Fibroblast of villous mesenchyme (primary cell): ENCODE data around the gene MLLT6. TPM values are rescaled to one million over a fixed set of nuclear protein-coding genes. Genes with fewer than 3 reads are reported as not detected.

ENCODE experiments used
- DNase-seq: peaks from one replicate; pipeline ENCODE4 v3.0.0-alpha.2; 2010; ENCODE audit warnings: low read depth
- H3K4me3 ChIP-seq: 2 replicates; pipeline ENCODE4 v1.5.1; 2011; ENCODE audit warnings: low read depth, mild to moderate bottlenecking, low read length
- total RNA-seq: library from RNA; depleted of rRNA; stranded (reverse); fragments of >200 nt; gene quantifications from 2 replicates; pipeline ENCODE4 v1.2.3, GENCODE V29; 2012
- TF ChIP-seq, protein P1 (sequence below): IDR thresholded peaks from 2 replicates; pipeline ENCODE4 v1.5.1; 2012; ENCODE audit warnings: low read depth, mild to moderate bottlenecking, low read length; ENCODE audit not compliant: insufficient read depth

MLLT6 gene
- 24.2 and 25.5 TPM in 2 replicates for total RNA-seq

DNA sequence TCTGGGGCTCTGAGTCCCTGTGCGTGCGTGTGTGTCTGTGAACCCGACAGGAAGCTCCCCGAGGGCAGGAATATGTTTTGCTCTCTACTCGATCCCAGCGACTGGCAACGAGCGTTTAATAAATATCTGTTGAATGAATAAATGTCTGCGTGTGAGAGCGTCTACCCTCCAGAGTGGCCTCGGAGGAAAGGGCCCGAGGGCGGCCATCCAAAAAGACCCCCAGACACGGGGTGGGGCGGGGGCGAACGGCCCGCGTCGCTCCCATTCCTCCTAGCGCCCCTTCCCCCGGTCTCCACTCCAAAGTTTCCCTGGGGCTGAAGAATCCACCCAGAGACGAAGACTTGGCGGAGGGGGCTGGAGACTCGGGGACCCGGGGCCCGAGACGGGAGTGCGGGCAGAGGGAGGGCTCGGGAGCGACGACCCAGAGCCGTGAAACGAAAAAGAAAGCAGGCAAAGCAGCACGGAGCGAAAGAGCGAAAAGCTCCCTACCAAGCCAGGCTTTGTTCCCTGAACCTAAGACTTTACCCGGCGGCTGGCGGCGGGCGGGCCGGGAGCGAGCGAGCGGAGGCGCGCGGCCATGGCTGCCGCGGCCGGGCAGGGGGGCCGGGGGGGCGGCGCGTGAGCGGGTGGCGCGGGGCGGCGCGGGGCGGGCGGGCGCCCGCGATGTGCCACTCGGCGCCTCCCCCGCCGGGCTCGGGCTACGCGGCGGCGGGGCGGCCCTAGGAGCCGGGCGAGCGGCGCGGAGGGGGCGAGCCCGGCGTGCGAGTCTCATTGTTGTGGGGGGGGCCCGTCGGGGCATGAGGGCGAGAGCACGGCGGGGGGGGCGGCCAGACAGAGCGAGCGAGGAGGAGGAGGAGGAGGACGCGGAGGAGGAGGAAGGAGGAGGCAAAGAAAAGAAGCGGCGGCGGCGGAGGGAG, at the start of gene MLLT6:
TSS of gene MLLT6 (plus strand) at position 668 of the 917 bp plus-strand sequence. CDS start 360 bp downstream, outside the sequence.
- TF ChIP-seq, protein P1, sequence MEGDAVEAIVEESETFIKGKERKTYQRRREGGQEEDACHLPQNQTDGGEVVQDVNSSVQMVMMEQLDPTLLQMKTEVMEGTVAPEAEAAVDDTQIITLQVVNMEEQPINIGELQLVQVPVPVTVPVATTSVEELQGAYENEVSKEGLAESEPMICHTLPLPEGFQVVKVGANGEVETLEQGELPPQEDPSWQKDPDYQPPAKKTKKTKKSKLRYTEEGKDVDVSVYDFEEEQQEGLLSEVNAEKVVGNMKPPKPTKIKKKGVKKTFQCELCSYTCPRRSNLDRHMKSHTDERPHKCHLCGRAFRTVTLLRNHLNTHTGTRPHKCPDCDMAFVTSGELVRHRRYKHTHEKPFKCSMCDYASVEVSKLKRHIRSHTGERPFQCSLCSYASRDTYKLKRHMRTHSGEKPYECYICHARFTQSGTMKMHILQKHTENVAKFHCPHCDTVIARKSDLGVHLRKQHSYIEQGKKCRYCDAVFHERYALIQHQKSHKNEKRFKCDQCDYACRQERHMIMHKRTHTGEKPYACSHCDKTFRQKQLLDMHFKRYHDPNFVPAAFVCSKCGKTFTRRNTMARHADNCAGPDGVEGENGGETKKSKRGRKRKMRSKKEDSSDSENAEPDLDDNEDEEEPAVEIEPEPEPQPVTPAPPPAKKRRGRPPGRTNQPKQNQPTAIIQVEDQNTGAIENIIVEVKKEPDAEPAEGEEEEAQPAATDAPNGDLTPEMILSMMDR = no peak
- peak; percentile 78 for DNase-seq
- peak within 1 kb of the TSS; percentile 78 for H3K4me3 ChIP-seq

DNA sequence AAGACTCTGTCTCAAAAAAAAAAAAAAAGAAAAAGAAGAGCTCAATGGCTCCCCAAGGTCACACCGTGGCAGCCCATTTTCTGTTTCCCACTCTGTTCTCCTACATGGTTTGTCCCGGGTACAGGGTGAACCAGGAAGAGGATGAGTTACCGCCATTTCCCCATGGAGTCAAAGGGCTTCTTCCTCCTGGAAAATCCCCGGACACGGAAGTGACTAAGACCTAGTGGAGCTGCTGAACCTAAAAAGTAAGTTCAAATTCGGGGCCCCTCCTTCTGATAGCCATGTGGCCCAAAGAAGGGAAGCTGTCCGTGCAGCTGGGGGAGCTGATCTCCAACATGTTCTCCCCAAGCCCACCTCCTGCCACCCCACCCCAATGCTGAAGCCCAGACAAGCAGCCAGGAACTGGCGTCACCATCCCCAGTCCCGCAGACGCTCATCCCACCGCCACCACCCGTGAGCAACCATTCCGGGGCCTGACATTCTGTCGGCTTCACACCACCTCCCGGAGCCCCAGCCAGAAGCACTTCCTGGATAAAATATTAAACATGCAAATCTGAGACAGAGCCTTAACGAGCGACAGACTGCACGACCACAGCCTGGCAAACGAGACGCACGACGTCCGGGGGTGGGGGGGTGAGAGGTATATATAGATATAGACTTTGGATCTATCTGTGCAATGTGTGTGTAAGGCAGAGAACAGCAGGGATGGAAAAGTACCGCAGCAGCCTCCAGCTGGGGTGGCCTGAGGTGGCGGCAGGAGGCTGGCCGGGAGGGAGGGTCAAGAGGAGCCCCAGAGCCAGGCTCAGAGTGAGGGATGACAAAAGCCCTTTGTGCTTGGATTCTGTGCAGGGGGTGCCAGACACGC, 47.9 kb upstream of the MLLT6 start:
- H3K4me3 ChIP-seq = no peak overlapping the region
- no peak for DNase-seq
- TF ChIP-seq, protein P1 = no peak

DNA sequence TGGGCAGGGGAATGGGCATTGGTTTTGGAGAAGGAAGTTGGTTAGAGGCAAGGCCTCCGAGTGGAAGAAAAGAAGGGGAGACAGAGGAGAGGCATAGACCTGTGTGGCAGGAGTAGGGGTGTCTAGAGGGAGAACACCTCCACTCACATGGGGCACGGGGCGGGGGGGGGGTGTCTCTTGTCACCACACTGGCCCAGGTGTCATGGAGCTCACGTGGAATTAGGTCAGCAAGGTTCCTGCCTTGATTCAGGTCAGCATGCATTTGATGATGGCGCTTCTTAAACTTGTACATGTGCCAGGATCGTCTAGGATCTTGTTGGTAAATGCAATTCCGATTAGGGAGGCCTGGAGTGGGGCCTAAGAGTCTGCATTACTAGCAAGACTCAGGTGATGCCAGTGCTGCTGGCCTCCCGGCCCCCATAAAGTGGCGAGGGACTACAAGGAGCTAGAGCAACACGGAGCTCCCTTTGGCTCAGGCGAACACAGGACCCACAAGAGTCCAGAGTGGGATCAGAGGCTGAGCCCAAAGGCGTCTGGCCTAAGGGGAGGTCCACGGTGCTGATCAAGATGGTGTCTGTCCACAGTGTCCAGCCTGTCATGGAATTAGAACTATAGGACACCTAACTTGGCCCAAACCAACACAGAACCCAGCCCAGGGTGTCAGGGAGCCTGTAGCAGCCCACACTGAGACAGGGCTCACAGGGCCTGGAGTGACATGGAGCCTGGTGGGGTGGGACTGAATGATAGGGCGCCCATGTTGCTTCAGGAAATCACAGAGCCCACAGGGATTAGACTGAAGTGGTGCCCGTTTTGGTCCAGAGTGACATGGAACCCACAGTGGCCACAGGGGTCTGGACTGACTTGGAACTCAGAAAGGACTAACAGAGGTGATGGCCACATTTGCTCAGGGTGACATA, 47.0 kb upstream of the MLLT6 start:
- no peak overlapping the region for H3K4me3 ChIP-seq
- DNase-seq = no peak
- TF ChIP-seq, protein P1 = no peak

DNA sequence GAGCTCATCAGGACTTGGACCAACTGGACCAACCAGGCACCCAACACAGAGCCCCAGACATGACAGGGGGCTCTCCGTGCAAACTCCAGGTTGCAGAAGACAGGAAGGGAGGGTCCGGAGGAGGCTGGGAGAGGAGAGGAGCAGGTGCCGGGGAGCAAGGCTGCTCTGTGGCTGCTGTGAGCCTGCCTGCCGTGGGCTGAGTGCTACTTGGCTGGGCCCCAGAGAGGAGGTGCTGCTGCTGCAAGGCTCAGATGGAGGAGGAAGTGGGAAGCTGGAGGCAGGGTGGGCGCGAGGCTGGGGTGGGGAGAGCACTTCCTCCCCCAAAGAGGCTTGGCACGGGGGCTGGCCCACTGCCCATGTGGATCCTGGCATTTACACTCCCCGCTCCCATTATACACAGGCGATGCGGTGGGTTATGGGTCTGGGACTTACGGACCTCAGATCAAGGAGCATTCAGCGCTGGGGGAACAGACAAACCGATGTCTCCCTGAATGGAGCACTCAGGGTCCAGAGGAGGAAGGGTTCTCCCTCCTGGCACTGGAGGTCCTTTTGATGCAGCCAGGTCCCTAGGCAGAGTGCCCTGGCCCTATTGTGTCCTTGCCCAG, 46.2 kb upstream of the MLLT6 start:
- H3K4me3 ChIP-seq = no peak overlapping the region
- TF ChIP-seq, protein P1 = no peak
- no peak for DNase-seq

DNA sequence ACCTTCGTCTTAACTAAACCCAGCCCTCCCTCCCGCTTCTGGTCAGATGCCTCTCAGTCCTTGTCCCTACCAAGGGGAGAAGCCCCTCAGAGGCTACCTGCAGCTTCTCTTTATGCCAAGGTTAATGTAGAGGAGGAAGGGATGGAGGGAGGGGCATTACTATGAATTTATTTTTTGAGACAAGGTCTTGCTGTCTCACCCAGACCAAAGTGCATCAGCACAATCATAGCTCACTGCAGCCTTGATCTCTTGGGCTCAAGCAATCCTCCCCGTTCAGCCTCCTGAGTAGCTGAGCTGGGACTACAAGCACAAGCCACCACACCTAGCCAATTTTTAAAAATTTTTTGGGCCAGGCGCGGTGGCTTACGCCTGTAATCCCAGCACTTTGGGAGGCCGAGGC, 45.7 kb upstream of the MLLT6 start:
- H3K4me3 ChIP-seq = no peak overlapping the region
- no peak for DNase-seq
- TF ChIP-seq, protein P1 = no peak
